Panc1 (cell line): Measurements from ENCODE around the gene ERGIC1. TPM values are rescaled to one million over a fixed set of nuclear protein-coding genes. Genes with fewer than 3 reads are reported as not detected.
A peak's percentile ranks its signal among the peaks of the same experiment; 100 is the strongest.

Experiments
- ATAC-seq: fragments of 200-7000 bp; cut with Tn5 transposase; 2 replicates; pipeline ENCODE4 v1.9.1; 2020; ENCODE audit warnings: mild to moderate bottlenecking, moderate library complexity
- BruUV-seq: library from RNA; stranded (reverse); fragments of 400-500 nt; replicated peaks from 2 replicates; lab custom pipeline; 2021; lab: Mats Ljungman, UMichigan
- CTCF ChIA-PET: fragments of 300-600 bp; sonication (Branson Sonifier 250); formaldehyde crosslinking; loops from one replicate; lab custom pipeline; 2022; ENCODE audit warnings: antibody characterized with exemption; lab: Charles Lee
- POLR2A ChIA-PET: fragments of 300-600 bp; sonication (Branson Sonifier 250); formaldehyde crosslinking; loops from one replicate; lab custom pipeline; 2022; ENCODE audit warnings: antibody characterized with exemption; lab: Charles Lee
- DNase-seq: peaks from one replicate; pipeline ENCODE4 v3.0.0-alpha.2; 2010; ENCODE audit warnings: low read depth, low spot score
- H3K27ac ChIP-seq: 2 replicates; pipeline ENCODE4 v1.5.1; 2011; ENCODE audit warnings: mild to moderate bottlenecking, low read length, inconsistent platforms
- H3K27me3 ChIP-seq: fragments of 200-500 bp; sonication (Bioruptor generic); 2 replicates; pipeline ENCODE4 v1.6.0; 2014; ENCODE audit warnings: low read length, inconsistent platforms; ENCODE audit not compliant: control insufficient read depth, insufficient read depth
- H3K36me3 ChIP-seq: fragments of 200-500 bp; sonication (Bioruptor generic); 2 replicates; pipeline ENCODE4 v1.5.1; 2014; ENCODE audit warnings: inconsistent platforms, mild to moderate bottlenecking, low read length, moderate library complexity; ENCODE audit not compliant: control insufficient read depth, insufficient read depth
- H3K4me1 ChIP-seq: 2 replicates; pipeline ENCODE4 v1.5.1; 2011; ENCODE audit warnings: inconsistent platforms, mild to moderate bottlenecking, low read length, moderate library complexity; ENCODE audit not compliant: control insufficient read depth, insufficient read depth
- H3K4me3 ChIP-seq, 2 experiments: 2 replicates each; pipeline ENCODE4 v1.5.1; 2011 to 2012; ENCODE audit warnings: low read depth in 2 of 2, low read length in 2 of 2, mild to moderate bottlenecking in 2 of 2, inconsistent platforms in 1 of 2, moderate library complexity in 1 of 2
- H3K9me3 ChIP-seq: fragments of 200-500 bp; sonication (Bioruptor generic); 2 replicates; pipeline ENCODE4 v1.5.1; 2014; ENCODE audit warnings: low read depth, mild to moderate bottlenecking, inconsistent platforms, low read length, moderate library complexity; ENCODE audit not compliant: control insufficient read depth, insufficient read depth
- CTCF ChIP-seq: fragments of 450-650 bp; IDR thresholded peaks from 2 replicates; pipeline ENCODE4 v1.5.1; 2017; ENCODE audit warnings: mild to moderate bottlenecking
- POLR2AphosphoS5 ChIP-seq: IDR thresholded peaks from 2 replicates; pipeline ENCODE4 v1.6.1; 2012; ENCODE audit warnings: mild to moderate bottlenecking, low read depth, low read length, moderate library complexity
- REST ChIP-seq, 2 experiments: IDR thresholded peaks; 2 replicates each; pipeline ENCODE4 v1.6.1; 2011 to 2012; ENCODE audit warnings: low read depth in 2 of 2, control low read depth in 1 of 2, low read length in 1 of 2, mild to moderate bottlenecking in 1 of 2, moderate library complexity in 1 of 2; ENCODE audit not compliant: insufficient read depth in 1 of 2
- SIN3A ChIP-seq: IDR thresholded peaks from 2 replicates; pipeline ENCODE4 v1.6.1; 2012; ENCODE audit warnings: low read depth, mild to moderate bottlenecking, low read length, moderate library complexity, borderline replicate concordance; ENCODE audit not compliant: insufficient read depth
- TCF7L2 ChIP-seq: IDR thresholded peaks from 2 replicates; pipeline ENCODE4 v1.6.1; 2011; ENCODE audit warnings: mild to moderate bottlenecking, low read depth, low read length, inconsistent platforms
- in situ Hi-C: cut with HindIII; loops from 2 replicates; pipeline ENCODE4 v1.10.0; 2016; ENCODE audit warnings: low sequenced_read_pairs, low pct_unique_long_range_greater_than_20kb
- intact Hi-C: fragments of 100-400 bp; cut with micrococcal nuclease; formaldehyde crosslinking; loops from one replicate; pipeline ENCODE4 v1.10.0; 2022; ENCODE audit not compliant: unreplicated experiment
- total RNA-seq: library from RNA; stranded (reverse); gene quantifications from one replicate; pipeline ENCODE4 v1.2.1, GENCODE V29; 2021; ENCODE audit not compliant: unreplicated experiment

ERGIC1 gene
- total RNA-seq, 1 experiment from 2014 or later: 206 TPM

GRCh38 chr5:172837640-172838039, 3.6 kb downstream of the ERGIC1 start:
- Histone ChIP-seq H3K27me3 (no peaks in the 10 kb centered on the region), H3K27ac (peak overlapping the region; percentile 88), H3K9me3 (no peaks in the 10 kb centered on the region), H3K4me1 (peaks cover 49% of the 10 kb centered on the region), H3K4me3 (0 out of 4 replicates have a peak overlapping the region, but pooled peaks of 1 of the 2 experiments have one; percentile 10), H3K36me3 (peaks cover 6% of the 10 kb centered on the region; the same call in 1 of the 2 replicates)
- ChIA-PET CTCF (no interaction called here), POLR2A (interaction anchor here (0.5 kb wide), 1 partner anchor 23 kb away, joined by 3 read pairs; no protein-coding TSS in a partner anchor)
- intact Hi-C loops (no loop called here), in situ Hi-C loops (no loop called here)
- no peak for DNase-seq
- no peak for TF ChIP-seq CTCF
- no peak for TF ChIP-seq SIN3A
- TF ChIP-seq REST (IDR thresholded peaks at IDR 0.05; ENCODE audit: insufficient read depth in 1 of 2, low read depth in 2 of 2, low read length in 1 of 2): no peak
- no peak; the same call in 1 of the 2 replicates for TF ChIP-seq POLR2AphosphoS5
- no peak for TF ChIP-seq TCF7L2
- BruUV-seq: no TSS peak
- ATAC-seq: no peak

GRCh38 chr5:172838151-172838875, 4.3 kb downstream of the ERGIC1 start:
- peaks cover 42% of the 10 kb centered on the region for H3K4me1 ChIP-seq

More at GRCh38 chr5:172838151-172838875, 4.3 kb downstream of the ERGIC1 start:
- H3K27me3 ChIP-seq: no peaks in the 10 kb centered on the region
- in situ Hi-C loops: no loop called here
- no peak for DNase-seq
- no peaks in the 10 kb centered on the region for H3K9me3 ChIP-seq
- H3K27ac ChIP-seq: peak overlapping the region; percentile 88; the same call in 1 of the 2 replicates
- no peak for TF ChIP-seq CTCF
- no peak for TF ChIP-seq SIN3A
- no peak for TF ChIP-seq TCF7L2
- no peak for TF ChIP-seq REST (IDR thresholded peaks at IDR 0.05; ENCODE audit: insufficient read depth in 1 of 2, low read depth in 2 of 2, low read length in 1 of 2)
- TF ChIP-seq POLR2AphosphoS5: no peak
- ChIA-PET POLR2A (interaction anchor here (0.5 kb wide), 1 partner anchor 22 kb away, joined by 3 read pairs; no protein-coding TSS in a partner anchor), CTCF (interaction anchor here (0.6 kb wide), 1 partner anchor 30 kb away, joined by 3 read pairs; no protein-coding TSS in a partner anchor)
- H3K36me3 ChIP-seq: peaks cover 6% of the 10 kb centered on the region; the same call in 1 of the 2 replicates
- no TSS peak for BruUV-seq
- intact Hi-C loops: no loop called here
- H3K4me3 ChIP-seq: no peak overlapping the region
- ATAC-seq: no peak
